HepG2 (cell line): ENCODE measurements around the gene AP4M1. TPM values are rescaled to one million over a fixed set of nuclear protein-coding genes. Genes with fewer than 3 reads are reported as not detected.

Experiments
- ATAC-seq: fragments of 200-7000 bp; cut with Tn5 transposase; 3 replicates; pipeline ENCODE4 v1.9.1; 2020; ENCODE audit warnings: mild to moderate bottlenecking, moderate library complexity
- BruUV-seq: library from RNA; stranded (reverse); fragments of 400-500 nt; replicated peaks from 2 replicates; lab custom pipeline; 2021; lab: Mats Ljungman, UMichigan
- CTCF ChIA-PET: fragments of 300-600 bp; formaldehyde crosslinking; extraction: SDS; loops from one replicate; lab custom pipeline; 2021; ENCODE audit warnings: low total read pairs, inconsistent platforms, low intra/inter-chr PET ratio; lab: Yijun Ruan, JAX
- POLR2A ChIA-PET: fragments of 350-600 bp; sonication (Branson Sonifier 250); formaldehyde crosslinking; loops from one replicate; lab custom pipeline; 2020; ENCODE audit warnings: antibody characterized with exemption, inconsistent platforms; lab: Yijun Ruan, JAX
- DNase-seq: peaks from one replicate; pipeline ENCODE4 v3.0.0-alpha.2; 2015; ENCODE audit warnings: low spot score
- FAIRE-seq: peaks from 3 replicates; lab custom pipeline; 2011; peaks lifted over from hg19 to GRCh38; lab: Jason Lieb, UNC
- H2AFZ ChIP-seq: one replicate; pipeline ENCODE4 v1.6.1; 2011; ENCODE audit warnings: low read length, inconsistent platforms
- H3K27ac ChIP-seq: fragments of 300-600 bp; 3 replicates; pipeline ENCODE4 v1.8.0; 2011; ENCODE audit warnings: mixed run types, mild to moderate bottlenecking, mixed read lengths, low read length, inconsistent platforms; ENCODE audit not compliant: insufficient read depth; ENCODE audit errors: extremely low read length
- H3K27me3 ChIP-seq, 2 experiments: fragments of 200-600 bp in 1 of 2; 2 replicates in 1 of 2; 3 replicates in 1 of 2; pipeline versions ENCODE4 v1.6.0 to v1.8.0; 2011; ENCODE audit warnings: low read length in 2 of 2, mild to moderate bottlenecking in 2 of 2, moderate library complexity in 2 of 2, inconsistent platforms in 1 of 2; ENCODE audit not compliant: insufficient read depth in 2 of 2, control insufficient read depth in 1 of 2
- H3K36me3 ChIP-seq, 2 experiments: fragments of 200-600 bp in 1 of 2; replicated peaks in 1 of 2; 2 replicates in 1 of 2; 3 replicates in 1 of 2; pipeline versions ENCODE4 v1.5.1 to v1.8.0; 2011; ENCODE audit warnings: low read length in 2 of 2, inconsistent platforms in 1 of 2; ENCODE audit not compliant: insufficient read depth in 2 of 2, control insufficient read depth in 1 of 2
- H3K4me1 ChIP-seq: 2 replicates; pipeline ENCODE4 v1.5.1; 2012; ENCODE audit warnings: low read length, inconsistent platforms; ENCODE audit not compliant: insufficient read depth
- H3K4me2 ChIP-seq: 2 replicates; pipeline ENCODE4 v1.6.0; 2011; ENCODE audit warnings: low read depth, low read length, inconsistent platforms
- H3K4me3 ChIP-seq, 3 experiments: fragments of 200-600 bp in 1 of 3; sonication (generic), shearing (Covaris generic) in 1 of 3; replicated peaks in 1 of 3; 2 replicates each; pipeline ENCODE4 v1.5.1; 2011 to 2016; ENCODE audit warnings: low read length in 3 of 3, inconsistent platforms in 2 of 3, low read depth in 2 of 3, mild to moderate bottlenecking in 2 of 3, control low read depth in 1 of 3, mixed read lengths in 1 of 3; ENCODE audit not compliant: insufficient read depth in 1 of 3
- H3K79me2 ChIP-seq: one replicate; pipeline ENCODE4 v1.6.1; 2011; ENCODE audit warnings: low read length, inconsistent platforms; ENCODE audit not compliant: insufficient read depth
- H3K9ac ChIP-seq: 2 replicates; pipeline ENCODE4 v1.6.0; 2011; ENCODE audit warnings: mild to moderate bottlenecking, low read depth, low read length, inconsistent platforms; ENCODE audit not compliant: insufficient read depth
- H3K9me3 ChIP-seq: 2 replicates; pipeline ENCODE4 v1.5.1; 2012; ENCODE audit warnings: mild to moderate bottlenecking, low read length
- H4K20me1 ChIP-seq: 2 replicates; pipeline ENCODE4 v1.6.0; 2011; ENCODE audit warnings: inconsistent platforms, mild to moderate bottlenecking, low read length, moderate library complexity; ENCODE audit not compliant: insufficient read depth
- BCL6 ChIP-seq: IDR thresholded peaks from 2 replicates; pipeline ENCODE4 v1.6.1; 2016; ENCODE audit warnings: missing genetic modification reagents, missing compliant biosample characterization
- BHLHE40 ChIP-seq: IDR thresholded peaks from 2 replicates; pipeline ENCODE4 v1.6.1; 2011; ENCODE audit warnings: low read length, improper control_type of control experiment
- ELF3 ChIP-seq: IDR thresholded peaks from 2 replicates; pipeline ENCODE4 v1.6.1; 2016; ENCODE audit warnings: missing genetic modification reagents, missing compliant biosample characterization
- ETV6 ChIP-seq: sonication (generic); formaldehyde crosslinking; conservative IDR thresholded peaks from 2 replicates; pipeline ENCODE4 v1.4.0; 2020; ENCODE audit warnings: missing genetic modification reagents
- FOXC1 ChIP-seq: sonication (generic); formaldehyde crosslinking; IDR thresholded peaks from 2 replicates; pipeline ENCODE4 v1.8.0; 2022; ENCODE audit warnings: mild to moderate bottlenecking, missing genetic modification reagents, borderline replicate concordance
- HOXA5 ChIP-seq: sonication (generic); formaldehyde crosslinking; IDR thresholded peaks from 2 replicates; pipeline ENCODE4 v1.4.0; 2020; ENCODE audit warnings: missing genetic modification reagents
- ZNF329 ChIP-seq: sonication (generic); formaldehyde crosslinking; IDR thresholded peaks from 2 replicates; pipeline ENCODE4 v1.9.0; 2021; ENCODE audit warnings: low read depth, mild to moderate bottlenecking, missing genetic modification reagents
- ZNF670 ChIP-seq: sonication (generic); formaldehyde crosslinking; IDR thresholded peaks from 2 replicates; pipeline ENCODE4 v1.8.0; 2022; ENCODE audit warnings: mild to moderate bottlenecking, missing genetic modification reagents, borderline replicate concordance
- ZNF782 ChIP-seq: sonication (generic); formaldehyde crosslinking; IDR thresholded peaks from 2 replicates; pipeline ENCODE4 v1.4.0; 2020; ENCODE audit warnings: missing genetic modification reagents, mild to moderate bottlenecking, borderline replicate concordance
- ZZZ3 ChIP-seq: sonication (generic); formaldehyde crosslinking; IDR thresholded peaks from 2 replicates; pipeline ENCODE4 v1.4.0; 2020; ENCODE audit warnings: missing genetic modification reagents, mild to moderate bottlenecking, borderline replicate concordance
- WGBS: methylation state at CpG from one replicate; pipeline ENCODE4 v1.1.6; 2017; ENCODE audit warnings: low lambda C conversion rate; 5-methylcytosine and 5-hydroxymethylcytosine counted together
- in situ Hi-C: cut with HindIII; loops from 2 replicates; pipeline ENCODE4 v1.10.0; 2017; ENCODE audit warnings: low pct_unique_long_range_greater_than_20kb; ENCODE audit not compliant: extremely low pct_ligation_motif_present
- intact Hi-C: fragments of 100-400 bp; cut with micrococcal nuclease; formaldehyde crosslinking; loops from one replicate; pipeline ENCODE4 v1.10.0; 2022; ENCODE audit not compliant: unreplicated experiment
- polyA plus RNA-seq, 8 experiments: library from polyadenylated mRNA; depleted of rRNA in 3 of 8; stranded (reverse) in 7 of 8; unstranded in 1 of 8; fragments of >200 nt; fragmentation: Illumina TruSeq in 4 of 8; extraction: Trizol in 4 of 8; gene quantifications; 2 replicates each; pipeline versions ENCODE4 v1.2.1 to v1.2.3, GENCODE V29; 2011 to 2016; ENCODE audit warnings: low read depth in 4 of 8, missing spikeins in 1 of 8, mixed read lengths in 1 of 8; ENCODE audit not compliant: insufficient read depth in 1 of 8
- total RNA-seq, 5 experiments: library from RNA; depleted of rRNA; stranded (reverse); fragments of >200 nt; fragmentation: Illumina TruSeq; extraction: Trizol; gene quantifications; 2 replicates each; pipeline ENCODE4 v1.2.3, GENCODE V29; 2016; ENCODE audit warnings: low read depth in 1 of 5
- TF ChIP-seq, protein P1 (sequence below): conservative IDR thresholded peaks from 2 replicates; pipeline ENCODE4 v1.6.1; 2018; ENCODE audit warnings: missing genetic modification reagents
- TF ChIP-seq, protein P2 (sequence below): sonication (generic); formaldehyde crosslinking; IDR thresholded peaks from 2 replicates; pipeline ENCODE4 v1.5.0; 2020; ENCODE audit warnings: missing genetic modification reagents
- TF ChIP-seq, protein P3 (sequence below): sonication (generic); formaldehyde crosslinking; IDR thresholded peaks from 2 replicates; pipeline ENCODE4 v1.8.1; 2022; ENCODE audit warnings: low read depth, mild to moderate bottlenecking, missing genetic modification reagents
- TF ChIP-seq, protein P4 (sequence below): sonication (generic); formaldehyde crosslinking; conservative IDR thresholded peaks from 2 replicates; pipeline ENCODE4 v1.4.0; 2020; ENCODE audit warnings: mild to moderate bottlenecking, missing genetic modification reagents, moderate library complexity

Gene AP4M1
- total and polyA plus RNA-seq, 2 of the 13 experiments (the other 11 are each of a cell fraction or from before 2014, with no cell fraction given), result 6.3 to 9.7 TPM

DNA sequence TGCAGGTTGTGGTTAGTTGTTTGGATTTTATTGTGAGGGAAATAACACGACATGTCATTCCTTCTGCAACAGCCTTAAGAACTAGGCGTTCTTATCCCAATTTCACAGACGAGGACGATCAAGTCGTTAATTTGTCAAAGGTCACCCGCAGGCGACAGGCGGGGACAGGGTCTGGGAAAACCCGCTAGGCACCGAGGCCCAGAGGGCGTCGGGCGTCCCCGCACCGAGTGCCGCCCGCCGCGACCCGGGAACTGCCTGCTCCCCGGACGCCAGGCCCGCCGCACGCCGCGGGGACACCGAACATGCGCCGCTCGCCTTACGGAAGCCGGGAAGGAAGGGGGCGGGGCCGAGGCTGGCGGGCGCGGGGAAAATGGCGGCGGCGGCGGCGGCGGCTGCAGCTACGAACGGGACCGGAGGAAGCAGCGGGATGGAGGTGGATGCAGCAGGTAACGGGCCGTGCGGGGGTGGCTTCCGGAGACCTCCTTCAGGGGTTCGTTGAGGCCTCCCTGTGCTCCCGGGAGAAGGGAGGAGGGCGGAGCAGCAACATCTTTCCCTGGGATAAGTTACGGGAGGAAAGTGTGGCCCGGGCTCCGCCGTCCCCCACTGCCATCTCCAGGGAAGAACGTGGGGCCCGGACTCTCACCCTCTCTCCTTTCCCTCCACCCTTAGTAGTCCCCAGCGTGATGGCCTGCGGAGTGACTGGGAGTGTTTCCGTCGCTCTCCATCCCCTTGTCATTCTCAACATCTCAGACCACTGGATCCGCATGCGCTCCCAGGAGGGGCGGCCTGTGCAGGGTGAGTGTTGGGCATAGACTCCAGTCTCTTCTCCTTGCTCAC lies 12.6 kb upstream of the AP4M1 start, which contains the start of gene COPS6:
Gene COPS6 (plus strand): TSS at position 349 of the 837 bp plus-strand sequence. CDS start 22 bp downstream, at position 371.
- intact Hi-C loops (no loop called here), in situ Hi-C loops (no loop called here)
- peak; percentile 58 for ATAC-seq
- Histone ChIP-seq H3K4me3 (peak within 1 kb of the TSS; percentile 83 to 97 (median 84)), H3K4me2 (peak within 1 kb of the TSS; percentile 87), H3K79me2 (peaks cover 10% of the 10 kb centered on the region), H3K36me3 (peaks cover 24 to 36% of the 10 kb centered on the region in 2 experiments), H3K9me3 (no peaks in the 10 kb centered on the region), H2AFZ (peak within 1 kb of the TSS; percentile 20), H3K27ac (peak within 1 kb of the TSS; percentile 74), H3K4me1 (peaks cover 36% of the 10 kb centered on the region), H3K9ac (peak within 1 kb of the TSS; percentile 96), H4K20me1 (no peaks in the 10 kb centered on the region), H3K27me3 (no peaks in the 10 kb centered on the region; a peak in 1 of 5 replicates)
- POLR2A ChIA-PET, result interaction anchor here (1.0 to 2.7 kb wide), 3 partner anchors 12 to 60 kb away, joined by 3 to 29 read pairs (median 4); partner anchors contain the start of genes AP4M1, LAMTOR4, MBLAC1 and MCM7
- peak; percentile 49 for DNase-seq
- 1% methylated on average over 36 of the region's 68 CpGs for WGBS
- FAIRE-seq, result peak; percentile 8
- no TSS peak for BruUV-seq
- CTCF ChIA-PET, result no interaction called here
- TF ChIP-seq, protein P1, sequence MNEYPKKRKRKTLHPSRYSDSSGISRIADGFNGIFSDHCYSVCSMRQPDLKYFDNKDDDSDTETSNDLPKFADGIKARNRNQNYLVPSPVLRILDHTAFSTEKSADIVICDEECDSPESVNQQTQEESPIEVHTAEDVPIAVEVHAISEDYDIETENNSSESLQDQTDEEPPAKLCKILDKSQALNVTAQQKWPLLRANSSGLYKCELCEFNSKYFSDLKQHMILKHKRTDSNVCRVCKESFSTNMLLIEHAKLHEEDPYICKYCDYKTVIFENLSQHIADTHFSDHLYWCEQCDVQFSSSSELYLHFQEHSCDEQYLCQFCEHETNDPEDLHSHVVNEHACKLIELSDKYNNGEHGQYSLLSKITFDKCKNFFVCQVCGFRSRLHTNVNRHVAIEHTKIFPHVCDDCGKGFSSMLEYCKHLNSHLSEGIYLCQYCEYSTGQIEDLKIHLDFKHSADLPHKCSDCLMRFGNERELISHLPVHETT (CRISPR knock-in tag), result peak; percentile 98
- TF ChIP-seq ZNF329 (CRISPR knock-in tag) (peak; percentile 74; the same call in 1 of the 2 replicates), HOXA5 (CRISPR knock-in tag) (peak; percentile 71; the same call in 1 of the 2 replicates), BHLHE40 (0 out of 2 replicates have a peak, but pooled peaks have one; percentile 32), ZNF782 (CRISPR knock-in tag) (peak; percentile 94; the same call in 1 of the 2 replicates), ZZZ3 (CRISPR knock-in tag) (peak; percentile 75; the same call in 1 of the 2 replicates), BCL6 (CRISPR knock-in tag) (peak; percentile 66), ELF3 (CRISPR knock-in tag) (peak; percentile 80; the same call in 1 of the 2 replicates), FOXC1 (peak; percentile 89; the same call in 1 of the 2 replicates), ZNF670 (CRISPR knock-in tag) (no peak), ETV6 (CRISPR knock-in tag) (peak; percentile 66; the same call in 1 of the 2 replicates)
- TF ChIP-seq, protein P2, sequence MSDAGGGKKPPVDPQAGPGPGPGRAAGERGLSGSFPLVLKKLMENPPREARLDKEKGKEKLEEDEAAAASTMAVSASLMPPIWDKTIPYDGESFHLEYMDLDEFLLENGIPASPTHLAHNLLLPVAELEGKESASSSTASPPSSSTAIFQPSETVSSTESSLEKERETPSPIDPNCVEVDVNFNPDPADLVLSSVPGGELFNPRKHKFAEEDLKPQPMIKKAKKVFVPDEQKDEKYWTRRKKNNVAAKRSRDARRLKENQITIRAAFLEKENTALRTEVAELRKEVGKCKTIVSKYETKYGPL (CRISPR knock-in tag), result 0 out of 2 replicates have a peak, but pooled peaks have one; percentile 26
- TF ChIP-seq, protein P3, sequence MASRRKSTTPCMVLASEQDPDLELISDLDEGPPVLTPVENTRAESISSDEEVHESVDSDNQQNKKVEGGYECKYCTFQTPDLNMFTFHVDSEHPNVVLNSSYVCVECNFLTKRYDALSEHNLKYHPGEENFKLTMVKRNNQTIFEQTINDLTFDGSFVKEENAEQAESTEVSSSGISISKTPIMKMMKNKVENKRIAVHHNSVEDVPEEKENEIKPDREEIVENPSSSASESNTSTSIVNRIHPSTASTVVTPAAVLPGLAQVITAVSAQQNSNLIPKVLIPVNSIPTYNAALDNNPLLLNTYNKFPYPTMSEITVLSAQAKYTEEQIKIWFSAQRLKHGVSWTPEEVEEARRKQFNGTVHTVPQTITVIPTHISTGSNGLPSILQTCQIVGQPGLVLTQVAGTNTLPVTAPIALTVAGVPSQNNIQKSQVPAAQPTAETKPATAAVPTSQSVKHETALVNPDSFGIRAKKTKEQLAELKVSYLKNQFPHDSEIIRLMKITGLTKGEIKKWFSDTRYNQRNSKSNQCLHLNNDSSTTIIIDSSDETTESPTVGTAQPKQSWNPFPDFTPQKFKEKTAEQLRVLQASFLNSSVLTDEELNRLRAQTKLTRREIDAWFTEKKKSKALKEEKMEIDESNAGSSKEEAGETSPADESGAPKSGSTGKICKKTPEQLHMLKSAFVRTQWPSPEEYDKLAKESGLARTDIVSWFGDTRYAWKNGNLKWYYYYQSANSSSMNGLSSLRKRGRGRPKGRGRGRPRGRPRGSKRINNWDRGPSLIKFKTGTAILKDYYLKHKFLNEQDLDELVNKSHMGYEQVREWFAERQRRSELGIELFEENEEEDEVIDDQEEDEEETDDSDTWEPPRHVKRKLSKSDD (CRISPR knock-in tag), result peak; percentile 93
- TF ChIP-seq, protein P4, sequence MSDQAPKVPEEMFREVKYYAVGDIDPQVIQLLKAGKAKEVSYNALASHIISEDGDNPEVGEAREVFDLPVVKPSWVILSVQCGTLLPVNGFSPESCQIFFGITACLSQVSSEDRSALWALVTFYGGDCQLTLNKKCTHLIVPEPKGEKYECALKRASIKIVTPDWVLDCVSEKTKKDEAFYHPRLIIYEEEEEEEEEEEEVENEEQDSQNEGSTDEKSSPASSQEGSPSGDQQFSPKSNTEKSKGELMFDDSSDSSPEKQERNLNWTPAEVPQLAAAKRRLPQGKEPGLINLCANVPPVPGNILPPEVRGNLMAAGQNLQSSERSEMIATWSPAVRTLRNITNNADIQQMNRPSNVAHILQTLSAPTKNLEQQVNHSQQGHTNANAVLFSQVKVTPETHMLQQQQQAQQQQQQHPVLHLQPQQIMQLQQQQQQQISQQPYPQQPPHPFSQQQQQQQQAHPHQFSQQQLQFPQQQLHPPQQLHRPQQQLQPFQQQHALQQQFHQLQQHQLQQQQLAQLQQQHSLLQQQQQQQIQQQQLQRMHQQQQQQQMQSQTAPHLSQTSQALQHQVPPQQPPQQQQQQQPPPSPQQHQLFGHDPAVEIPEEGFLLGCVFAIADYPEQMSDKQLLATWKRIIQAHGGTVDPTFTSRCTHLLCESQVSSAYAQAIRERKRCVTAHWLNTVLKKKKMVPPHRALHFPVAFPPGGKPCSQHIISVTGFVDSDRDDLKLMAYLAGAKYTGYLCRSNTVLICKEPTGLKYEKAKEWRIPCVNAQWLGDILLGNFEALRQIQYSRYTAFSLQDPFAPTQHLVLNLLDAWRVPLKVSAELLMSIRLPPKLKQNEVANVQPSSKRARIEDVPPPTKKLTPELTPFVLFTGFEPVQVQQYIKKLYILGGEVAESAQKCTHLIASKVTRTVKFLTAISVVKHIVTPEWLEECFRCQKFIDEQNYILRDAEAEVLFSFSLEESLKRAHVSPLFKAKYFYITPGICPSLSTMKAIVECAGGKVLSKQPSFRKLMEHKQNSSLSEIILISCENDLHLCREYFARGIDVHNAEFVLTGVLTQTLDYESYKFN, result peak; percentile 52; the same call in 1 of the 2 replicates
